ENCODE results near the gene MAP2K3. TPM values are rescaled to one million over a fixed set of nuclear protein-coding genes. Genes with fewer than 3 reads are reported as not detected.
"Not testable (repeated sequence)": the region's sequence is repeated elsewhere in the genome, so short reads cannot be mapped to it uniquely, and the experiment has no call there.

Gene MAP2K3
- total and polyA plus RNA-seq, 2 of the 4 experiments (the other 2 are of a cell fraction), result 23.5 to 82.2 TPM

DNA sequence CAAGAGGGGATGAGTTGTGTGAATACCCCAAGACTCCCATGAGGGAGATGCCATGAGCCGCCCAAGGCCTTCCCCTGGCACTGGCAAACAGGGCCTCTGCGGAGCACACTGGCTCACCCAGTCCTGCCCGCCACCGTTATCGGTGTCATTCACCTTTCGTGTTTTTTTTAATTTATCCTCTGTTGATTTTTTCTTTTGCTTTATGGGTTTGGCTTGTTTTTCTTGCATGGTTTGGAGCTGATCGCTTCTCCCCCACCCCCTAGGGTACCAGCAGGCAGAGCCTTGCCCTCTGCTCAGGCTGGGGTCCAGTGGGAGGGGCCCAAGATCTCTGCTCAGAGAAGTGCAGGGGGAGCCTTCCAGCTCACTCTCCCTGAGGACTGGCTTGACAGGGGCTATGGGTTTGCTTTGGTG lies 30.2 kb downstream of the MAP2K3 start:
- H3K79me1 ChIP-seq (ENCODE audit: low read depth in 1 of 2, low read length in 2 of 2); H4K91ac ChIP-seq (ENCODE audit: insufficient read depth, low read depth, low read length); H3K56ac ChIP-seq (ENCODE audit: extremely low read depth, insufficient read depth, low read length); H3K27me3 ChIP-seq (ENCODE audit: control insufficient read depth, insufficient read depth, low read length); H2BK5ac ChIP-seq (ENCODE audit: low read depth, low read length, poor library complexity, severe bottlenecking); intact Hi-C loops (cut with micrococcal nuclease); BruUV-seq (replicated peaks); CTCF ChIA-PET; H3K14ac ChIP-seq (replicated peaks; ENCODE audit: low read depth, low read length); H3K9me3 ChIP-seq (ENCODE audit: control insufficient read depth, insufficient read depth, low read length); H4K8ac ChIP-seq (ENCODE audit: low read depth in 2 of 2, low read length in 2 of 2); H3K4me2 ChIP-seq (ENCODE audit: low read depth, low read length); H2BK20ac ChIP-seq (ENCODE audit: low read depth, low read length); H3K9ac ChIP-seq (ENCODE audit: low read depth, low read length); ATAC-seq (ENCODE audit: low read depth); dilution Hi-C loops (cut with HindIII; ENCODE audit: low sequenced_read_pairs, unreplicated experiment); DNase-seq; H3K18ac ChIP-seq (ENCODE audit: low read depth, low read length); POLR2A ChIA-PET (ENCODE audit: unreplicated experiment); H3K4me3 ChIP-seq (ENCODE audit: insufficient read depth, low read depth, low read length); H4K5ac ChIP-seq (ENCODE audit: low read depth, low read length); H2BK120ac ChIP-seq (ENCODE audit: low read depth, low read length); H2BK15ac ChIP-seq (ENCODE audit: low read depth, low read length); H3K23ac ChIP-seq (ENCODE audit: low read depth, low read length); H3K9me1 ChIP-seq (ENCODE audit: insufficient read depth, low read length); H4K20me1 ChIP-seq (ENCODE audit: insufficient read depth, low read length); H2AK9ac ChIP-seq (replicated peaks; ENCODE audit: low read depth, low read length, poor library complexity); H3K4me1 ChIP-seq (ENCODE audit: control insufficient read depth, insufficient read depth, low read length); H2AFZ ChIP-seq (replicated peaks; ENCODE audit: low read length, poor library complexity); H3K27ac ChIP-seq (ENCODE audit: insufficient read depth, low read length); H3K4ac ChIP-seq (ENCODE audit: low read depth, low read length); H2AK5ac ChIP-seq (ENCODE audit: low read depth, low read length): not testable (repeated sequence)
- H3K36me3 ChIP-seq (ENCODE audit: control insufficient read depth, insufficient read depth, low read length), result peaks cover 21% of the 10 kb centered on the region
- in situ Hi-C loops (cut with MboI; ENCODE audit: low sequenced_read_pairs), result loop anchor here (25.0 kb wide), 1 partner anchor 473 kb away; no protein-coding TSS in a partner anchor
- no CpG with 5 or more reads among the region's 7 CpGs for WGBS, 2 experiments (ENCODE audit: extremely low coverage in 2 of 2, insufficient read length in 1 of 2)

DNA sequence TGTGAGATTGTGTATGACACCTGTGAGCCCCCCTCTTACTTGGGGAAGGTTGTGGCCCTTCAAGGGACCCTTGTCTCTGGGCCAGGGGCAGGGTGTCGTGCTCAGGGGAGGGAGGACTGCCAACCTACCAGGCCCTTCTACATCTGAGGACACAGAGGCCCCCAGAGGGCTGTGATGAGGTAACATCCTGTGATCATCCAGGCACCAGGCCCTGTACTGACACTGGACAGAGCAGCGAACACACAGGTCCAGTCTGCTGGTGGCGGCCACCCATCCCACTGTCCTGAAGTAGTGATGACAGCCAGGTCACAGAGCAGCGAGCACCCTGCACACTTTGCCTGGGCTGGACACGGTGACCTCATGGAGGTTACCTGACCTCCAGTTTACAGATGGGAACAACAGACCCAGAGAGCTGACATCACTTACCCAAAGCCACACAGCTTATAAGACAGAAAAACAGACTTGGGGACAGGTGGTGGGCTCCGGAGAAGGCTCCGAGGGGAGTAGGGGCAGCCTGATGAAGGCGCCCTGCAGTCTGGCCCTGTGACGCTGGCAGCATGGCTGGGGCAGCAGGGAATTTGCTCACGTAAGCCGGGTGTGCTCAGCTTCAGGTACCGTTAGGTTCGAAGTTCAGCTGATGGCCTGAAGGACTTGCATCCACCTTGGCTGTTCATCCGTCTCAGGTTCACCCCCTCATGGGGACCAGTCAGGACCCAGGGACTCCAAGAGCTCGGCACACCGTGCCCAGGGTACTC lies 30.9 kb downstream of the MAP2K3 start:
- CTCF ChIA-PET; POLR2A ChIA-PET (ENCODE audit: unreplicated experiment); intact Hi-C loops (cut with micrococcal nuclease): not testable (repeated sequence)

More for the DNA sequence above, 30.9 kb downstream of the MAP2K3 start:
- H3K36me3 ChIP-seq (ENCODE audit: control insufficient read depth, insufficient read depth, low read length), result peaks cover 16% of the 10 kb centered on the region
- H3K23ac ChIP-seq (ENCODE audit: low read depth, low read length); BruUV-seq (replicated peaks); H3K27ac ChIP-seq (ENCODE audit: insufficient read depth, low read length); H3K56ac ChIP-seq (ENCODE audit: extremely low read depth, insufficient read depth, low read length); H3K79me1 ChIP-seq (ENCODE audit: low read depth in 1 of 2, low read length in 2 of 2); H3K4ac ChIP-seq (ENCODE audit: low read depth, low read length); H3K9ac ChIP-seq (ENCODE audit: low read depth, low read length); H3K18ac ChIP-seq (ENCODE audit: low read depth, low read length); H2AK9ac ChIP-seq (replicated peaks; ENCODE audit: low read depth, low read length, poor library complexity); H2AFZ ChIP-seq (replicated peaks; ENCODE audit: low read length, poor library complexity); H3K4me2 ChIP-seq (ENCODE audit: low read depth, low read length); H4K8ac ChIP-seq (ENCODE audit: low read depth in 2 of 2, low read length in 2 of 2); H3K14ac ChIP-seq (replicated peaks; ENCODE audit: low read depth, low read length); H2AK5ac ChIP-seq (ENCODE audit: low read depth, low read length); H3K4me3 ChIP-seq (ENCODE audit: insufficient read depth, low read depth, low read length); H2BK120ac ChIP-seq (ENCODE audit: low read depth, low read length); ATAC-seq (ENCODE audit: low read depth); DNase-seq; H2BK5ac ChIP-seq (ENCODE audit: low read depth, low read length, poor library complexity, severe bottlenecking); dilution Hi-C loops (cut with HindIII; ENCODE audit: low sequenced_read_pairs, unreplicated experiment); H4K5ac ChIP-seq (ENCODE audit: low read depth, low read length); H3K4me1 ChIP-seq (ENCODE audit: control insufficient read depth, insufficient read depth, low read length); H2BK15ac ChIP-seq (ENCODE audit: low read depth, low read length); H4K91ac ChIP-seq (ENCODE audit: insufficient read depth, low read depth, low read length); H3K9me1 ChIP-seq (ENCODE audit: insufficient read depth, low read length); H3K27me3 ChIP-seq (ENCODE audit: control insufficient read depth, insufficient read depth, low read length); H3K9me3 ChIP-seq (ENCODE audit: control insufficient read depth, insufficient read depth, low read length); H4K20me1 ChIP-seq (ENCODE audit: insufficient read depth, low read length); H2BK20ac ChIP-seq (ENCODE audit: low read depth, low read length): not testable (repeated sequence)
- in situ Hi-C loops (cut with MboI; ENCODE audit: low sequenced_read_pairs), result loop anchor here (25.0 kb wide), 1 partner anchor 472 kb away; no protein-coding TSS in a partner anchor
- WGBS, 2 experiments (ENCODE audit: extremely low coverage in 2 of 2, insufficient read length in 1 of 2), result 100% methylated on average over 2 of the region's 16 CpGs; no CpG with 5 or more reads in 1 of the 2 experiments
